ENCODE measurements around the gene ANGPTL2.

ANGPTL2 gene

GRCh38 chr9:127112056-127112455 is 10.4 kb downstream of the ANGPTL2 start:
- TF ChIP-seq TAF1 (IDR thresholded peaks at IDR 0.05; ENCODE audit: low read depth) (no peak), MAX (IDR thresholded peaks at IDR 0.05) (peak; percentile 69), TCF12 (IDR thresholded peaks at IDR 0.05; ENCODE audit: low read depth) (peak; percentile 72), CREB1 (IDR thresholded peaks at IDR 0.05; ENCODE audit: low read depth) (peak; percentile 38; the same call in 1 of the 2 replicates), ZBTB7A (IDR thresholded peaks at IDR 0.05; ENCODE audit: low read depth) (peak; percentile 72; the same call in 1 of the 2 replicates), CEBPB (IDR thresholded peaks at IDR 0.05) (no peak), RAD21 (IDR thresholded peaks at IDR 0.05; ENCODE audit: low read depth) (no peak), EGR1 (IDR thresholded peaks at IDR 0.05) (peak; percentile 47; the same call in 1 of the 2 replicates), NFIC (IDR thresholded peaks at IDR 0.05) (peak; percentile 72), YY1 (IDR thresholded peaks at IDR 0.05; ENCODE audit: low read depth) (0 out of 2 replicates have a peak, but pooled peaks have one; percentile 13), USF1 (IDR thresholded peaks at IDR 0.05) (no peak), TEAD4 (IDR thresholded peaks at IDR 0.05) (no peak), EP300 (IDR thresholded peaks at IDR 0.05; ENCODE audit: borderline replicate concordance) (peak; percentile 59; the same call in 1 of the 2 replicates), FOXM1 (IDR thresholded peaks at IDR 0.05; ENCODE audit: borderline replicate concordance, low read depth) (no peak)
- TF ChIP-seq, protein P1, sequence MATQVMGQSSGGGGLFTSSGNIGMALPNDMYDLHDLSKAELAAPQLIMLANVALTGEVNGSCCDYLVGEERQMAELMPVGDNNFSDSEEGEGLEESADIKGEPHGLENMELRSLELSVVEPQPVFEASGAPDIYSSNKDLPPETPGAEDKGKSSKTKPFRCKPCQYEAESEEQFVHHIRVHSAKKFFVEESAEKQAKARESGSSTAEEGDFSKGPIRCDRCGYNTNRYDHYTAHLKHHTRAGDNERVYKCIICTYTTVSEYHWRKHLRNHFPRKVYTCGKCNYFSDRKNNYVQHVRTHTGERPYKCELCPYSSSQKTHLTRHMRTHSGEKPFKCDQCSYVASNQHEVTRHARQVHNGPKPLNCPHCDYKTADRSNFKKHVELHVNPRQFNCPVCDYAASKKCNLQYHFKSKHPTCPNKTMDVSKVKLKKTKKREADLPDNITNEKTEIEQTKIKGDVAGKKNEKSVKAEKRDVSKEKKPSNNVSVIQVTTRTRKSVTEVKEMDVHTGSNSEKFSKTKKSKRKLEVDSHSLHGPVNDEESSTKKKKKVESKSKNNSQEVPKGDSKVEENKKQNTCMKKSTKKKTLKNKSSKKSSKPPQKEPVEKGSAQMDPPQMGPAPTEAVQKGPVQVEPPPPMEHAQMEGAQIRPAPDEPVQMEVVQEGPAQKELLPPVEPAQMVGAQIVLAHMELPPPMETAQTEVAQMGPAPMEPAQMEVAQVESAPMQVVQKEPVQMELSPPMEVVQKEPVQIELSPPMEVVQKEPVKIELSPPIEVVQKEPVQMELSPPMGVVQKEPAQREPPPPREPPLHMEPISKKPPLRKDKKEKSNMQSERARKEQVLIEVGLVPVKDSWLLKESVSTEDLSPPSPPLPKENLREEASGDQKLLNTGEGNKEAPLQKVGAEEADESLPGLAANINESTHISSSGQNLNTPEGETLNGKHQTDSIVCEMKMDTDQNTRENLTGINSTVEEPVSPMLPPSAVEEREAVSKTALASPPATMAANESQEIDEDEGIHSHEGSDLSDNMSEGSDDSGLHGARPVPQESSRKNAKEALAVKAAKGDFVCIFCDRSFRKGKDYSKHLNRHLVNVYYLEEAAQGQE (IDR thresholded peaks at IDR 0.05; ENCODE audit: low read depth), result no peak

- no peak for TF ChIP-seq FOXM1 (IDR thresholded peaks at IDR 0.05; ENCODE audit: borderline replicate concordance, low read depth)
Observed at GRCh38 chr9:127109212-127109711, 13.2 kb downstream of the ANGPTL2 start.

DNA sequence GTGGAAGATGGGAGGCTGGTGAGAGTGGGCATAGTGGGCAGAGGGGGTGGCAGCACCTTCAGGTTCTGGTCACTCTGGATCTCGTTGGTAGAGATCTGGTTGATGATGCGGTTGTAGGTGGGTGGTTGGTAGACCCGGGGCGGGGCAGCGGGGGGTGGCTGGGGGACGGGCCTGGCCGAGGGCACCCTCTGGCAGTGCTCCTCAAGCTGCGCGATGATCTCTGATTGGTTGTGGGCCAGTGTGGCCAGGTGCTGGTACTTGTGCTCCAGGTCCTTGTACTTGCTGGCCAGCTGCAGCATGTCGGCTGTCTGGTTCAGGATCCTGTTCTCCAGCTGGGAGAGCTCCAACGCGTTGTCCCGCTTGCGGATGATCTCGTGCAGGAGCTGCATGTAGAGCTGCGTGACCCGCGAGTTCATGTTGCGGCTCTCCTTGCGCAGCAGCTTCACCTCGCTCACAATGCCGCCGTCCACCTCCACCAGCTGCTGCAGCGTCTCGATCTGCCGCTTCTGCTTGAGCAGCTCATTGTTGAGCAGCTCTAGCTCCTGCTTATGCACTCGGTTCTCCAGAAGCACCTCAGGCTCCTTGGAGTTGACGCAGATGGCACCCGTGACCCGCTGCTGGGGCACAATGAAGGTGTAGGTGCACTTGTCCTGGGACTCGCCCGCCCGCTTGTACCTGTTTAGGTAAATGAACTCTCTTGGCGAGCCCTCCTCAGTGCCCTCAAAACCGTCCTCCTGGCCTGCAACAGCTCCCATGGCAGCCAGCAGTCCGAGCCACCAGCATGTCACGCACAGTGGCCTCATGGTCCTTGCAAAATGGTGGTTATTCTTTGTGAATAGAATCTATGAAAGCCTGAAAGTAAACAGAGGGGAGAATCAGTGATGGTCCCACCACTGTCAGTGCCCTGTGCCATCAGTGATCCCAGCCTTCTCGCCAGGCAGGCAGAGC is 14.2 kb downstream of the ANGPTL2 start:
- TF ChIP-seq CEBPB (IDR thresholded peaks at IDR 0.05) (no peak), CREB1 (IDR thresholded peaks at IDR 0.05; ENCODE audit: low read depth) (no peak), MAX (IDR thresholded peaks at IDR 0.05) (no peak), TEAD4 (IDR thresholded peaks at IDR 0.05) (no peak), EGR1 (IDR thresholded peaks at IDR 0.05) (no peak), EP300 (IDR thresholded peaks at IDR 0.05; ENCODE audit: borderline replicate concordance) (no peak), FOXM1 (IDR thresholded peaks at IDR 0.05; ENCODE audit: borderline replicate concordance, low read depth) (no peak)
- TF ChIP-seq, protein P1 (IDR thresholded peaks at IDR 0.05; ENCODE audit: low read depth), result no peak

DNA sequence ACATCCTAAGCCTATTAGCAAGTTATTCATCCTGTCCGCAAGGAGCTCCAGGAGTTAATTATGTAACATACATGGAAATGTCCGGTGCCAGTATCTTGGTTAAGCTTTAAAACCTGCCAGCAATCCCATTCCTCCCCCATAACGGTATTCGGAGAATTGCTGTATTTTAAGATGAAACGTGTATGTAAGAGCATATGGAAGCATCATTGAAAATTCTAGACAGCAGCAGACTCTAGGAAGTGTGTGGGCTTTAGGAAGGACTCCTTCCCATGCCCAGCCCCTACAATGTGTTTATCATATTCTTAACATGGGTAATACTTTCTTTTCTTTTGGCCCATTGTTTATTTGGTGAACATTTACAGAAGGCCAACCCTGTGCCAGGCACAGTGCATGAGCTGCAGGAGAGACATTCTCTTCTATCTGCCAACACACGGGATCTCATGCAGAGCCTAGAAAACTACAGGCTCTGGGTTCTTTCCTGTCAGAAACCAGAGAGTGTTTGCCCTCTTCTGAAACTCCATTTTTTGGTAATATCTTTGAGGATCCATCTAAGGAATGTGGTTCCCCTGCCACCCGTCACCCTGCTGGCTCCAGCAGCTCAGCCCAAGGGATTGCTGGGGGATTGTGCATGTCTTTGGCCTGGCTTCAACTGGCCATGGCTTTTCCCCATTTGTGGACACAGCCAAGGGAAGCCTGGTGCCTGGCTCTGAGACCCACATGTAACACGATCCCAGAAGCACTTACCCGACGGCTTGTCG is 15.1 kb downstream of the ANGPTL2 start:
- TF ChIP-seq USF1 (IDR thresholded peaks at IDR 0.05), result no peak
- TF ChIP-seq EP300 (IDR thresholded peaks at IDR 0.05; ENCODE audit: borderline replicate concordance), result no peak
- no peak for TF ChIP-seq RAD21 (IDR thresholded peaks at IDR 0.05; ENCODE audit: low read depth)
- TF ChIP-seq TEAD4 (IDR thresholded peaks at IDR 0.05), result no peak
- no peak for TF ChIP-seq TCF12 (IDR thresholded peaks at IDR 0.05; ENCODE audit: low read depth)

DNA sequence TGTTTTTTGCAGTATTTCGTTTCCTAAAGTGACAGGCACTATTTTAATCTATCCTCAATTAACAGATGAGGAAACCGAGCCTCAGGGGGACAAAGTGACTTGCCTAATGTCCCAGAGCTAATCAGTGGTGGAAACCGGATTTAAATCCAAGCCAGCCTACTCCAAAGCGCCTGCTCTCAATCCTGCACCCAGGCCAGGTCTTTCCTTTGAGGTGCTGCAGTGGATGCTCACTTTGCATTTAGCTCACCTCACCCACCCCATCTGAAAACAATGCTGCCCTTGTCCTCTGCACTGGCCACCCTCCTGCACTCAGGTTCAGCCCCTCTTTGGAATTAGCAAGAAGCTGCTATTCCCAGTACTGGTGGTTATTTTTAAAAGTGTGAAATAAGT is 16.0 kb downstream of the ANGPTL2 start:
- TF ChIP-seq TCF12 (IDR thresholded peaks at IDR 0.05; ENCODE audit: low read depth) (no peak), CREB1 (IDR thresholded peaks at IDR 0.05; ENCODE audit: low read depth) (no peak), RAD21 (IDR thresholded peaks at IDR 0.05; ENCODE audit: low read depth) (no peak), MAX (IDR thresholded peaks at IDR 0.05) (no peak), YY1 (IDR thresholded peaks at IDR 0.05; ENCODE audit: low read depth) (no peak)

Data from Ishikawa (cell line).